Astrocyte (in vitro differentiated cells and primary cell): ENCODE results near the gene C22orf31. TPM values are rescaled to one million over a fixed set of nuclear protein-coding genes. Genes with fewer than 3 reads are reported as not detected.

ENCODE experiments used
- DNase-seq: peaks from one replicate; pipeline ENCODE4 v3.0.0-alpha.2; 2010; ENCODE audit warnings: low read depth
- FAIRE-seq: peaks from 2 replicates; lab custom pipeline; 2011; peaks lifted over from hg19 to GRCh38; lab: Jason Lieb, UNC
- H2AFZ ChIP-seq: 2 replicates; pipeline ENCODE4 v1.6.0; 2012; ENCODE audit warnings: low read depth, low read length, inconsistent platforms
- H3K27ac ChIP-seq: 2 replicates; pipeline ENCODE4 v1.5.1; 2011; ENCODE audit warnings: low read depth, low read length, inconsistent platforms
- H3K27me3 ChIP-seq: 2 replicates; pipeline ENCODE4 v1.6.0; 2011; ENCODE audit warnings: low read length, inconsistent platforms; ENCODE audit not compliant: insufficient read depth
- H3K36me3 ChIP-seq: 2 replicates; pipeline ENCODE4 v1.5.1; 2011; ENCODE audit warnings: low read length, inconsistent platforms; ENCODE audit not compliant: insufficient read depth
- H3K4me1 ChIP-seq: 2 replicates; pipeline ENCODE4 v1.5.1; 2011; ENCODE audit warnings: low read length, inconsistent platforms; ENCODE audit not compliant: insufficient read depth
- H3K4me2 ChIP-seq: 2 replicates; pipeline ENCODE4 v1.6.0; 2012; ENCODE audit warnings: low read length, inconsistent platforms
- H3K4me3 ChIP-seq: 2 replicates; pipeline ENCODE4 v1.5.1; 2011; ENCODE audit warnings: low read depth, mild to moderate bottlenecking, low read length, inconsistent platforms; ENCODE audit not compliant: insufficient read depth
- H3K79me2 ChIP-seq: 2 replicates; pipeline ENCODE4 v1.6.0; 2012; ENCODE audit warnings: mild to moderate bottlenecking, low read length, inconsistent platforms; ENCODE audit not compliant: insufficient read depth
- H3K9ac ChIP-seq: 2 replicates; pipeline ENCODE4 v1.6.0; 2012; ENCODE audit warnings: mild to moderate bottlenecking, low read length, inconsistent platforms
- H3K9me3 ChIP-seq: 2 replicates; pipeline ENCODE4 v1.5.1; 2012; ENCODE audit warnings: low read depth, mild to moderate bottlenecking, low read length, inconsistent platforms; ENCODE audit not compliant: insufficient read depth
- H4K20me1 ChIP-seq: 2 replicates; pipeline ENCODE4 v1.6.0; 2012; ENCODE audit warnings: low read length, inconsistent platforms; ENCODE audit not compliant: insufficient read depth
- H3K27ac Mint-ChIP-seq: one replicate; pipeline ENCODE4 v1.8.0; 2021; ENCODE audit warnings: mild to moderate bottlenecking, mixed read lengths; ENCODE audit not compliant: unreplicated experiment
- H3K27me3 Mint-ChIP-seq: one replicate; pipeline ENCODE4 v1.8.0; 2021; ENCODE audit warnings: low read depth, mixed read lengths; ENCODE audit not compliant: unreplicated experiment
- H3K36me3 Mint-ChIP-seq: one replicate; pipeline ENCODE4 v1.8.0; 2021; ENCODE audit warnings: low read depth, mixed read lengths; ENCODE audit not compliant: unreplicated experiment
- H3K4me1 Mint-ChIP-seq: one replicate; pipeline ENCODE4 v1.8.0; 2021; ENCODE audit warnings: low read depth, mixed read lengths; ENCODE audit not compliant: unreplicated experiment
- H3K4me3 Mint-ChIP-seq: one replicate; pipeline ENCODE4 v1.8.0; 2021; ENCODE audit warnings: mild to moderate bottlenecking, moderate library complexity, mixed read lengths; ENCODE audit not compliant: unreplicated experiment
- H3K9me3 Mint-ChIP-seq: one replicate; pipeline ENCODE4 v1.8.0; 2021; ENCODE audit warnings: mild to moderate bottlenecking, mixed read lengths; ENCODE audit not compliant: unreplicated experiment
- CTCF ChIP-seq: IDR thresholded peaks from 2 replicates; pipeline ENCODE4 v1.5.1; 2011; ENCODE audit warnings: low read depth, mild to moderate bottlenecking, inconsistent platforms, low read length, moderate library complexity; ENCODE audit not compliant: insufficient read depth
- EZH2 ChIP-seq: IDR thresholded peaks from 2 replicates; pipeline ENCODE4 v1.6.1; 2012; ENCODE audit warnings: mild to moderate bottlenecking, low read length, inconsistent platforms; ENCODE audit not compliant: insufficient read depth
- total RNA-seq: library from RNA; stranded (reverse); gene quantifications from 2 replicates; pipeline ENCODE4 v1.2.1, GENCODE V29; 2021

C22orf31 gene
- total RNA-seq, 1 donor from 2014 or later = not detected

- no peak for FAIRE-seq
Observed at GRCh38 chr22:29082826-29083545, 21.4 kb upstream of the C22orf31 start.

GRCh38 chr22:29081517-29082236, 20.0 kb upstream of the C22orf31 start:
- H3K4me1 ChIP-seq = no peaks in the 10 kb centered on the region
- Mint-ChIP-seq H3K36me3 (no peaks in the 10 kb centered on the region), H3K27me3 (no peaks in the 10 kb centered on the region), H3K4me1 (peaks cover 6% of the 10 kb centered on the region), H3K4me3 (no peak overlapping the region), H3K27ac (no peak overlapping the region), H3K9me3 (no peaks in the 10 kb centered on the region)
- no peak for FAIRE-seq
- H2AFZ ChIP-seq = no peak overlapping the region
- no peak for DNase-seq
- H3K9me3 ChIP-seq = no peaks in the 10 kb centered on the region
- H3K79me2 ChIP-seq = no peaks in the 10 kb centered on the region
- H4K20me1 ChIP-seq = no peaks in the 10 kb centered on the region
- H3K36me3 ChIP-seq = no peaks in the 10 kb centered on the region
- no peak for TF ChIP-seq CTCF
- no peak for TF ChIP-seq EZH2
- no peak overlapping the region for H3K9ac ChIP-seq
- no peak overlapping the region for H3K4me2 ChIP-seq
- H3K4me3 ChIP-seq = no peak overlapping the region
- H3K27me3 ChIP-seq = no peaks in the 10 kb centered on the region
- H3K27ac ChIP-seq = no peak overlapping the region

More at GRCh38 chr22:29082826-29083545, 21.4 kb upstream of the C22orf31 start:
- Histone ChIP-seq H3K4me1 (no peaks in the 10 kb centered on the region), H4K20me1 (no peaks in the 10 kb centered on the region), H3K4me2 (no peak overlapping the region), H3K9ac (no peak overlapping the region), H3K36me3 (no peaks in the 10 kb centered on the region), H3K27ac (no peak overlapping the region), H3K4me3 (no peak overlapping the region), H3K27me3 (no peaks in the 10 kb centered on the region), H3K79me2 (no peaks in the 10 kb centered on the region), H3K9me3 (no peaks in the 10 kb centered on the region), H2AFZ (no peak overlapping the region)
- TF ChIP-seq EZH2 = no peak
- TF ChIP-seq CTCF = no peak
- H3K4me1 Mint-ChIP-seq = peaks cover 6% of the 10 kb centered on the region
- no peaks in the 10 kb centered on the region for H3K36me3 Mint-ChIP-seq
- H3K4me3 Mint-ChIP-seq = no peak overlapping the region
- no peak for DNase-seq
- H3K9me3 Mint-ChIP-seq = no peaks in the 10 kb centered on the region
- no peak overlapping the region for H3K27ac Mint-ChIP-seq
- no peaks in the 10 kb centered on the region for H3K27me3 Mint-ChIP-seq
